ENCODE data around the gene PLCH1. TPM values are rescaled to one million over a fixed set of nuclear protein-coding genes. Genes with fewer than 3 reads are reported as not detected.

The PLCH1 gene
- total RNA-seq, 2 donors from 2014 or later: 12.0 to 12.4 TPM

GRCh38 chr3:155363690-155364070 lies 381.2 kb downstream of the PLCH1 start:
- Mint-ChIP-seq H3K27me3 (ENCODE audit: insufficient read depth) (peaks cover 14% of the 10 kb centered on the region), H3K4me3 (no peak overlapping the region), H3K27ac (peak overlapping the region; percentile 9), H3K4me1 (peaks cover 27% of the 10 kb centered on the region), H3K9me3 (no peaks in the 10 kb centered on the region), H3K36me3 (ENCODE audit: low read depth) (no peaks in the 10 kb centered on the region)
- DNase-seq: no peak
- no peaks in the 10 kb centered on the region for H3K27me3 ChIP-seq (ENCODE audit: control insufficient read depth, insufficient read depth, low read length, poor library complexity, severe bottlenecking)
- no peaks in the 10 kb centered on the region for H3K4me1 ChIP-seq (ENCODE audit: control insufficient read depth, insufficient read depth, low read length)
- H3K36me3 ChIP-seq (ENCODE audit: control insufficient read depth, insufficient read depth, low read length): no peaks in the 10 kb centered on the region
- H3K9me3 ChIP-seq (ENCODE audit: control insufficient read depth, low read length): peaks cover 12% of the 10 kb centered on the region
- peak overlapping the region; percentile 2 for H3K4me3 ChIP-seq (ENCODE audit: low read length)
- WGBS, 2 experiments (ENCODE audit: insufficient coverage in 1 of 2, insufficient read length in 1 of 2): 6 to 10% methylated on average over 2 to 3 of the region's 3 CpGs
- peak overlapping the region; percentile 21 for H3K27ac ChIP-seq (ENCODE audit: low read depth, low read length)
- no peak overlapping the region for H3K9ac ChIP-seq (ENCODE audit: extremely low read depth, low read length, poor library complexity, severe bottlenecking)
- no peak for TF ChIP-seq CTCF (conservative IDR thresholded peaks at IDR 0.05)

- WGBS, 2 experiments (ENCODE audit: insufficient coverage in 1 of 2, insufficient read length in 1 of 2): 32 to 34% methylated on average over 6 to 10 of the region's 10 CpGs
- Mint-ChIP-seq H3K27me3 (ENCODE audit: insufficient read depth) (peaks cover 17% of the 10 kb centered on the region), H3K36me3 (ENCODE audit: low read depth) (no peaks in the 10 kb centered on the region), H3K9me3 (no peaks in the 10 kb centered on the region), H3K4me1 (peaks cover 22% of the 10 kb centered on the region), H3K4me3 (no peak overlapping the region), H3K27ac (peak overlapping the region; percentile 9)
- Histone ChIP-seq H3K4me1 (ENCODE audit: control insufficient read depth, insufficient read depth, low read length) (no peaks in the 10 kb centered on the region), H3K9me3 (ENCODE audit: control insufficient read depth, low read length) (peaks cover 12% of the 10 kb centered on the region), H3K36me3 (ENCODE audit: control insufficient read depth, insufficient read depth, low read length) (no peaks in the 10 kb centered on the region), H3K9ac (ENCODE audit: extremely low read depth, low read length, poor library complexity, severe bottlenecking) (no peak overlapping the region), H3K27ac (ENCODE audit: low read depth, low read length) (peak overlapping the region; percentile 21), H3K27me3 (ENCODE audit: control insufficient read depth, insufficient read depth, low read length, poor library complexity, severe bottlenecking) (no peaks in the 10 kb centered on the region), H3K4me3 (ENCODE audit: low read length) (peak overlapping the region; percentile 2)
- TF ChIP-seq CTCF (conservative IDR thresholded peaks at IDR 0.05): no peak
- DNase-seq: peak; percentile 75
Measured at GRCh38 chr3:155362808-155363689, 381.8 kb downstream of the PLCH1 start.

GRCh38 chr3:155360281-155360680 lies 384.6 kb downstream of the PLCH1 start:
- no peak overlapping the region for H3K27ac Mint-ChIP-seq
- H3K27me3 Mint-ChIP-seq (ENCODE audit: insufficient read depth): peaks cover 21% of the 10 kb centered on the region
- 93% methylated on average over 2 of the region's 2 CpGs; no CpG with 5 or more reads in 1 of the 2 experiments for WGBS, 2 experiments (ENCODE audit: insufficient coverage in 1 of 2, insufficient read length in 1 of 2)
- H3K27me3 ChIP-seq (ENCODE audit: control insufficient read depth, insufficient read depth, low read length, poor library complexity, severe bottlenecking): no peaks in the 10 kb centered on the region
- no peak overlapping the region for H3K4me3 Mint-ChIP-seq
- H3K4me1 ChIP-seq (ENCODE audit: control insufficient read depth, insufficient read depth, low read length): no peaks in the 10 kb centered on the region
- H3K9ac ChIP-seq (ENCODE audit: extremely low read depth, low read length, poor library complexity, severe bottlenecking): no peak overlapping the region
- H3K36me3 Mint-ChIP-seq (ENCODE audit: low read depth): no peaks in the 10 kb centered on the region
- peaks cover 8% of the 10 kb centered on the region for H3K9me3 ChIP-seq (ENCODE audit: control insufficient read depth, low read length)
- no peaks in the 10 kb centered on the region for H3K36me3 ChIP-seq (ENCODE audit: control insufficient read depth, insufficient read depth, low read length)
- H3K4me3 ChIP-seq (ENCODE audit: low read length): no peak overlapping the region
- H3K27ac ChIP-seq (ENCODE audit: low read depth, low read length): no peak overlapping the region
- H3K9me3 Mint-ChIP-seq: no peaks in the 10 kb centered on the region
- TF ChIP-seq CTCF (conservative IDR thresholded peaks at IDR 0.05): no peak
- peaks cover 22% of the 10 kb centered on the region for H3K4me1 Mint-ChIP-seq
- DNase-seq: no peak
